NCI-H1105 treated with DMSO at 0.1 percent for 48 hours (cell line): ENCODE data around the gene RPTOR.

ENCODE experiments used
- DNase-seq: peaks from one replicate; lab custom pipeline; 2025; lab: John Stamatoyannopoulos, UW

Gene RPTOR

DNA sequence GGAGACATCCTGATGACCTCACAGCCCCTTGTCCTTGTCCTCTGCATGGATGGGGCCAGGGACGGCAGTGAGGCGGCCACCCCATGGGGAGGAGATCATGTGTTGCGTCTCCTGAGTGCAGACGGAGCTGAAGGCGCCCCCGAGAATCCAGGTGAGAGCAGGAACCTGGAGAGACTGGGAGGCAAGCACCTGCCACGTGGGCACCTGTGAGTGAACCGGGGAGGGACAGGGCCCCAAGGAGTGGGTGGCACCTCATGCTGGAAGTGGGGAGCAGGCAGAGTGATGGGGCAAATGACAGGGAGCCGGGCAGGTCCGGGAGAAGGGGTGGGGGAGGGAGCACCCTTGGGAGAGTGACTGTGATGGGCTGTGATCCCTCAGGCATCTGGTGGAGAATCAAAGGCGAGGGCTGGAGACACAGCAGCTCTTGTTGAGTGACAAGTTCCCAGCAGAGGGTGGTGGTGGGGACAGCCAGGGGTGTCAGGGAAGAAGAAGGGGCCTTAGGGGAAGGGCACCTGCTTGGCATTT lies 272.7 kb downstream of the RPTOR start:
- DNase-seq = no peak

DNA sequence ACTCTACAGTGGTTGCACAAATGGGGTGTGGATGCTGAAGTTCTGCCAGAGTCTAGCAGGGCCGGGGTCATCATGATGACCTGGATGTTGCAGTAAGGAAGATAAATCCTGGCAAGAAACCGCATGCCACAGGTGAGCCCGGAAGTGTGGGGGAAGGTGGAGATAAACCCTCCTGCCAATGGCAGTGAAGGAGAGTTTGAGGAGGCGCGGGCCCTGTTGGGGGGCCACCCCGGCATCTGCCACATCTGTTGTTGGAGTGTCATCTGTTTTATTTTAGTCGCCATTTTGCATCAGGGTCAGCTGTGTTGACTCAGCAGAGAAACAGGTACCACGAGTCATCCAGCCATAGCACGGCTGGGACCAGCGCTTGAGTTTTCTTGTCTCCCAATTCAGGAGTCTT lies 273.2 kb downstream of the RPTOR start:
- DNase-seq = no peak

DNA sequence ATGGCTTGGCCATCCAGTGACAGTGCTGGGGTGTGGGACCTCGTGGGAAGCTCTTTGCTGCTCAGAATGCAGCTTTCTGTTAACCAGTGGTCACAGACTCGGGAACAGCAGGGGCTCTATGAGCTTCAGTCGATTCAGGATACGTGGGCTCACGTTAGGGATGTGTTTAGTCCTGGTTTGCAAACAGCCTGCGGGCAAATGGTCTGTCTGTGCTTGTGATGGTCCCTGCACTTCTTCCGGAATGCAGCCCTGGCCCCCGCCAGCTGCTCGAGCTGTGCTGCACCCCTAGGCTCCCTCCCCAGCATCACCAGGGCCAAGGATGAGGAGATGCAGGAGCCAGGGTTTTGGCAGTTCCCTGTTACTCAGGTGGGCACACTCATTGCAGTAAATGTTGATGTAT lies 274.2 kb downstream of the RPTOR start:
- DNase-seq = no peak

DNA sequence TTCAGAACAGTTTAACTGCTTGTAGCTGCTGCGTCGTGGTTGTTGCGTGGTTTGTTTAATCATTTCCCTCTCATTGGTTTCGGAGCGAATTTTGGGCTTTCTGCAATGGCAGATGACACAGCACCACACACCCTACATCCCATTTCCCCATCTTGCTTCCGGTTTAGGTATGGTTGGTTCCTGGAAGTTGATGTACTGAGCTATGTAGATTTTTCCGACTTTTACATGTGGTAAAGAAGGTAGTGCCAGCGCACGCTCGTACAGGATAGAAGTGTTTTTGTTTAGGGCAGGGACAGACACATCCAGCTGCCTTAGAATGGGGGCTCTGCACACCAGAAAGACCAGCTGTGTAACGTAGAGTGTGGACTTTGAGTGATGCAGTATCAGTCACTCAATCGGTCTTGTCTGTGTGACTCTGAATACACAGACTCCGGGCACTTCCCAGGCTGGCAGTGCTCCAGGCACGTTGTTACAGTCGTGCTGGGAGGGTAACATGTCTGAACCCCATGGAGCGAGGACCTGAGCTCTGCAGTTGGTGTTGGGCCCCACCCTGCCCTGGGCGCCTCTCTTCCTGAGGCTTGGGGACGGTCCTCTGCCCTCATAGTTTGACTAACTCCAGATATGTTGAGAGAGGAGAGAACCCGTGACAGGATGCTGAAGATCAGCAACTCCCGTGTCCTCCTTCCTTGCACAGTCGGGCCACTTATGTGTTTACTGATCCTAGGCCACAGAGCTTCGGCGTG lies 275.0 kb downstream of the RPTOR start:
- DNase-seq = no peak

DNA sequence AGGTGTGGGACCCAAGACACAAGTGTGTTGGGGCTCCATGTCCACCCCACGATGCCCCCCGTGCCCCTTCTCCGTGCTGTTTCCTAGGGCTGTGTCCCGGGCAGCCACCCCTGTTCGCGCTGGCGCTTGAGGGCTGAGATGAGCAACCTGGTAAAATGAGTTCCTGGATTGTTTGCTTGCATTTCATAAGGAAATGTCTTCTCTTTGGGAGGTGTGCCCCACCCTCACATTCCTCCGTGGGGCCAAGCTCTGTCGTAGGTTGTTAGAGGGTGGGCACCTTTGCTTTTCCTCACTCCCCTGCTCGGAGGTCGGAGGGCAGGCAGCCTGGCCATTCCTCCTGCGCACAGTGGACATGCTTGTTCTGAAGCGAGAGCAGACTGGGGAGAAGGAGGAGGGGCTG lies 275.7 kb downstream of the RPTOR start:
- no peak for DNase-seq

DNA sequence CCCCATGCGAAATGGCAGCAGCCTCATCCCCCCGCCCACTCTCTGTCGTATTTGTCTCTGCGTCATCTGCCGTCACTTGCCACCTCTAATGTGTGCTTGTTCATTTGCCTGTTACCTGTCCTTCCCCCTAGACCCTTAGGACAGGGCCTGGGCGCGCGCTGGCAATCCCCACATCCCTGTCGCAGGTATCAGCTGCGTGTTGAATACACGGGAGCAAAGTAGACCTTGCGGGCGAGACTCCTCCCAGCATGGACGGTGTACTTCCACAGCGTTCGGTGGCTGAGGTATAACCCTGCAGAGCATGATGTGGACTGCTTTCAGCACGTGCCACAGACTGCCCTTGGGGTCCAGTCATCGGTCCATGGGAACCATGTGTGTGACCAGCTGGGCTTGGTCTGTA lies 276.9 kb downstream of the RPTOR start:
- no peak for DNase-seq

DNA sequence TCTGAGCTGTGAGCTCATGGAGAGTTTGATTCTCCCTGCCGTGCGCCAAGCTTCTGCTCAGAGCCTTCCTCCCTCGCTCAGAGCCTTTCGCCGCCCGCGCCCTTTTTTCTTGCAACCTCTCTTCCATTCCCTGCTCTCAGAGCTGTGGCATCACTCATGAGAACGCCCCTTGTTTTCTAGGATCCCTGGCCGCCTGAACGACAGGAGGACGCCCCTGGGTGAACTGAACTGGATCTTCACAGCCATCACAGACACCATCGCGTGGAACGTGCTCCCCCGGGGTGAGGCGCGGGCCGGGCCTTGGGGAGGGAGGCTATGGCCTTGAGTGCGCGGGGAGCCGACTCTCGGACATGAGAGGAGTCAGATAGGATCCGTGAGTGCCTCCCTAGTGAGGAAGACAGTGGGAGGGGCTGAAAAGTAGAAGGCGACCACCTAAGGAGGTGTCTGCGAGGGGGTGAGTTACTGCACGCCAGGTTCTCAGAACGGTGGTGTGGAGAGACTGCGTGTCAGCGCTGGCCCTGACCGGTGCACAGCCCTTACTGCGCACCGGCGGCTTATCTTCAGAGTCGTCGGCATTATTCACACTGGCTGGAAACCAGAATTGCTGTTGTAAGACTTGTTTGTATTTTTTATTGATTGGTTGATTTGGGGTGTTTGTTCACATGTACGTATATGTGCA lies 277.5 kb downstream of the RPTOR start:
- no peak for DNase-seq

DNA sequence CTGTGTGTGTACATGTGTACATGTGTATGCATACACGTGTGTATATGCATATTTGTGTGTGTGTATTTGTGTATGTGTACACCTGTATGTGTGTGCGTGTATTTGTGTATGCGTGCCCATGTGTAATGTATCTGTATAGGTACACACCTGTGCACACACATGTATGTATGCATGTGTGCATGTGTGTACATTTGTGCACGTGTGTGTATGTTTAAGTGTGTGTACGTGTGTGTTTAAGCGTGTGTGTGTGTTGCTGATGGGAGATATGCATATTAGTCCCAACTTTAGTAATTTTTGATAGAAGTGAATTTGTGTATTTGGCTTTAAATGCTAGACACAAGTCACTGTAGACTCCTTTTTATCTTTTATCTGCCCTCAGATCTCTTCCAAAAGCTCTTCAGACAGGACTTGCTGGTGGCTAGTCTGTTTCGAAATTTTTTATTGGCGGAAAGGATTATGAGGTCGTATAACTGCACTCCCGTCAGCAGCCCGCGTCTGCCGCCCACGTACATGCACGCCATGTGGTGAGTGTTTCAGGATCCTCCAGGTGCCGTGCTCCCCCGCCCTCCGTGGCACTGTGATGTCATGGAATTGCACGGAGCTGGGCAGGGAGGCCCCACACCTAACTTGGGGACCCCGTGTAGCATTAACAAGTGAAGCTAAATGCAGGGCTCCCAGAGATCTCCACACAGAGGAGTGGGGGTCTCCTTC lies 278.2 kb downstream of the RPTOR start:
- no peak for DNase-seq

DNA sequence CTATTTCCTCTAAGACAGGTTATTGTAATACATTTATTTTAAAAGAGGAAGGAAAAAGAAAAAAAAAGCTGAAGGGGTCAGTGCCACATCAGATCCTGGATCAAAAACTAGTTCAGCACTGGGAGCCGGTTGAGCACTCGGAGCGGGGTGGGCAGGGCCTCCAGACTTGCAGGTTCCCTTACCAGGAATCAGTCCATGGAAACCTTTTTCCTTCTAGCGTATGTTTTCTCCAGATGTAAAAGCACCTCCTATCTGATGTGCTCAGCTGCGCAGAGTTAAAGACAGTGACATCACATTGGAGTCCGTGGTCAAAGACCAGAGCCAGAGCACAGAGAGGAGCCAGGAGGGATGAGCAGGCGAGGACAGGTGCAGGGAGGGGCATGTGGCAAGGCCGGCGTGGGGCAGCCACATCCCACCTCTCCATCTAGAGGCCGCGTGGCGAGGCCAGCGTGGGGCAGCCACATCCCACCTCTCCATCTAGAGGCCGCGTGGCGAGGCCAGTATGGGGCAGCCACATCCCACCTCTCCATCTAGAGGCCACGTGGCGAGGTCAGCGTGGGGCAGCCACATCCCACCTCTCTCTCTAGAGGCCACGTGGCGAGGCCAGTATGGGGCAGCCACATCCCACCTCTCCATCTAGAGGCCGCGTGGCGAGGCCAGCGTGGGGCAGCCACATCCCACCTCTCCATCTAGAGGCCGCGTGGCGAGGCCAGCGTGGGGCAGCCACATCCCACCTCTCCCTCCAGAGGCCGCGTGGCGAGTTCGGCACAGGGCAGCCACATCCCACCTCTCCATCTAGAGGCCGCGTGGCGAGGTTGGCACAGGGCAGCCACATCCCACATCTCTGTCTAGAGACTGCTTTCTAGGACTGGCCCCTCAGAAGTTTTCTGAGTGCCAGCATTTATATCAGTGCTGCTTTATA lies 280.2 kb downstream of the RPTOR start:
- DNase-seq = no peak

DNA sequence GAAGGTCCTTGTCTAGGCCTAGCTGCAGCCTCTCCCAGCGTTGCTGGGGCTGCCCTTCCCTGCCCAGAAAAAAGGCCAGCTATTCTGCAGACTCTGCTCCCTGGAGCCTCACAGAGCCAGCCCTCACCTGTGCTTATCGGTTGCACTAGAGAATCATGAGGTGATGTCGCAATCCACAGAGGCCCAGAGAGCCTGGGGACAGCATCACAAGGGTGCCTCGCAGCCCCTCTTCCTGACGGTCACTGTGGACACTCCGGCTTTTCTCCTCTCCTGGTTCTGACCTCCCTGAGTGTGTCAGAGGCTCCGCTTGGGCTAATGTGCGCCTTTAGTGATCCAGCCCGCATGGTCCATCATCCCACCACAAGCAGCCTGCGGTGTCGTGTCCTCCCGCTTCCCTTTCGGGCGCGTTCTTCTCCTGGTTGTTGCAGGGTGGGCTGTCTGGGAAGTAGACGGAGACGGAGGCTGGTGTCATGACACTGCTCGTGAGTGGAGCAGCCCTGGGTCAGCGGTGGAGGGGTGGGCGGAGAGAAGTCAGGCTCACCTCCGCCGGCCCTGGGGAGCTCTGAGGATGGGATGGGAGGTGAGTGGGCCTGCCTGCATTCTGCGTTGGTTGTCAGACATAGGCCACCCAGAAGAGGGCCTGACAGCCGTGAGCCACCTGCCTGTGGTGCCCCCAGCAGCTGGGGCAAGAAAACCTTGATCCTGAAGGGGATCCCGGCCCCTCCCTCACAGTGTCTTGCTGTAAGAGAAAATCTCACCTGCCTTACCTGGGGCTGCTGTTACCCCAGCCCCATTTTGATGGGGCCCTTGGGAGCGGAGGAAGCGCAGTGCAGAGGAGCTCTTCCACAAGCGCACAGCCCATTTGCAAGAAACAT lies 281.1 kb downstream of the RPTOR start:
- DNase-seq = no peak

DNA sequence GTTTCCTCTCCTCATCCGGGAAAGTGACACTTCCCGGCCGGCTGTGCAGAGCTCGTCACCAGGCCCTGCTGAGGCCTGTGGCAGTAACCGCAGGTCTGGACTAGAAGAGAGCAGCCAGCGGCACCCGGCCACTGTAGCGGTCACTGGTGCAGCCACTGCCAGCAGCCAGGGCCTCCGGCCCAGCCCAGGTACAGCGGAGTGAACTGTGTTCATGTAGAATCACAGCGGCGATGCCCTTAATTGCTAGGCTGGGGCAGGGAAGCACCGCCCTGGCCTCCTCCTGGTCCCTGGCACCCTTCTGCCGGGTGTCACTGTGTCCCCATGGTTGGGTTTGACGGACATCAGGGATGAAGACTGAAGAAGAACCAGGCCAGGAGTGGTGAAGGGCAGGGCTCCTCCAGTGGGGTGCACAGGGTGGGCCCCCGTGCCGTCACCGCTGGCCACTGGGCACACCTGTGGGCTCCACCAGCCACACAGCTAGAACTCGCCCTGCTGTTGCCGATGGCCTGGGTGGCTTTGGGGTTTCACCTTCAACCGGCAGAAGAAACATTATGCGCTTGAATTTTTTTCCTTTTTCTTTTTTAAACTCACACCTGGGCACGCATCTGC lies 281.8 kb downstream of the RPTOR start:
- no peak for DNase-seq

DNA sequence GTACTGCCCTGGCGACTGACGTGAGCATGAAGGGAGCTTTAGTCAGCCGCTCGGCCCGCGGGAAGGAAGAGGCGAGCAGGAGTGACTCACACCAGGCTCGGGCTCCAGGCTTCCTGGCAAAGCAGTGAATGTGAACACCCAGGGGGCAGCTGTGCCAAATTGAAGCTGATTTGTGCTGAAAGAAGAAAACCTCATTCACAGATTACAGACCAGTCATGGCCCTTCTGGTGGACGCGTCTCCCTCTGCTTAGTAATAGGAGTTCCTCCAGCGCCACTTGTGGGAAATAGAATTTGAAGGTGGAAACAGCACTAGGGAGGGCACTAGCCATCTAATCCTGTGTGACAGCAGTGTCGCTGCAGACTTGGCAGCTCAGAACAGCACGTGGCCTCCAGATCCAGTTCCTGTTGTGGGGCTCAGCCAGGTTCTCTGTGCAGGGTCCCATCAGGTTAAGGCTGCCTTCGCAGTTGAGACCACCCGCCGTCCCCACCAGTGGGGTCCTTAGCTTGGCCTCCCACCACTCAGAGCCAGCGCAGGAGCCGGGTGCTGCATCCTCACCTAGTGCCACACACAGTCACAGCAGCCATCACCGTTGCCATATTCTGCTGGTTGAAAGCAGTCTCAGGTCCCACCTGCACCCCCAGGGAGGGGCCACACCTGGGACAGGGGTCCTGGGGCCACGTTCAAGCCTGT lies 282.5 kb downstream of the RPTOR start:
- no peak for DNase-seq

DNA sequence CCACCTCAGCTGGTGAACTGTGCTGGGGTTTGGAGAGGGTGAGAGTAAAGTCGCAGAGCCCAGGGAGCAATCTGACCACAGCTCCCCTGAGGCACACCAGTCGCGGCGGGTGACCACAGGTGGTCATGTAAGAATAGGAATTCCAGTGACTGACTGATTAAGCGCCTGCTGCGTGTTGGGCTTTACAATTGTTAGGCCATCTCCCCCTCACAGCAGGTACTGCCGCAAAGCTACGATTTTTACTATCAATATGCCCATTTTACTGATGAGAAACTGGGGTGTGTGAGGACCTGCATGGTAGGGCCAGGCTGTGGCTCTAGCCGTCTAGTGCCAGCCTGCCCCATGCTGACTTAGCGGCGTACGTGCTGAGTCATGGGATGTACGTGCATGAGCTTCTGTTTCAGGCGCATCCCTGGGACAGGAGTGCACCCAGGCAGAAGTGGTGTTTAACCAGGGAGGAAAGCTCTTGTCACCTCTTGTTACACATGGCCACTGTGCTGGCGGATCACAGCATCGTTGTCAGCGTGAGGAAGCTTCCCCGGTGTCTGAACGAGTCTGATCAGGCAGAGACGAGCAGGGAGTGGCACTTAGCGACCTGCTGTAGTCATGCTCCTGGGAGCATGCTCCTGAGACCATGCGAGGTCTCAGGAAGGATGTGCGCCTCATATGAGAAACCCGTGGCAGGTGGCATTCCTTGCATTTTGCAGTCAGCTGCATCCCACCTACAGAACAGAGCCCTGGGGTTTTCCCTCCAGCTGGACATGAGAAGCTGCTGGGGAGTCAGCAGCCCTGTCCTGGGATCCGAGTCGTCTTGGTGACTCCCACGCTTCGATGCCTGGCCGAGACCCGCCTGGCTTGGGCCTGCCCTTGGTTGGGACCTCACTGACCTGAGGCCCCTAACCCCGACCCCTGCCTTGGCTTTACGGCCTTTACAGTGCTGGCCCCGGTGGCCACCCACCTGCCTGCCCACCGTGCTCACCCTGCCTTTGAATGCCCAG lies 283.3 kb downstream of the RPTOR start:
- no peak for DNase-seq

DNA sequence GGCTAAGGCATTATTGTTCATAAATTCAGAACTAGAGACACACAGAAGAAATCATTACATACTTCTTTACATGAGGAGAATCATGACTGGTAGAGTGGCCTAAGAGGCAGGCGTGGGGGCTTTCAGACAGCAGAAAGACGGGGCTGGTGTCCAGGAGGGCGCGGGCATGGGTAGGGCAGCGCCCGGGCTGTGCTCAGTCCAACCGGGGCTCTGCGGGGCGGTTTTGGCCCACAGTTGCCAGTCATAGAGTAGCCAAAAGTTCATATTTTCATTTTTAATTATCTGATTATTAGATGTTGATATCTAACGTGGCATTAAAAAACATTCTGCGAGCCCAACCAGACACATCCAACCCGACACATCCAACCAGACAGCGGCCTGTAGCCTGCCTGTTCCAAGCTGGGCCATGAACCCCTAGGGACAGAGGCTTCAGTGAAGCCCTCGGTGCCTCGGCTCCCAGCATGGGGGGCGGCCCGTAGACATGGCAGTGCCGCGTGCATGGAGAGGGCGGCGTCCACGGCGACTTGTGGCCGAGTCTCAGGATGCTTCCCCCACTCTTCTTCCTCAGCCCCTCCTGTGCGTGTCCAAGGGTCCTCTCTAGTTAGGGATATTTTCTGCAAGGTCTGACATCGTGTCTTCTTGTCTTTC lies 284.7 kb downstream of the RPTOR start:
- DNase-seq = no peak

DNA sequence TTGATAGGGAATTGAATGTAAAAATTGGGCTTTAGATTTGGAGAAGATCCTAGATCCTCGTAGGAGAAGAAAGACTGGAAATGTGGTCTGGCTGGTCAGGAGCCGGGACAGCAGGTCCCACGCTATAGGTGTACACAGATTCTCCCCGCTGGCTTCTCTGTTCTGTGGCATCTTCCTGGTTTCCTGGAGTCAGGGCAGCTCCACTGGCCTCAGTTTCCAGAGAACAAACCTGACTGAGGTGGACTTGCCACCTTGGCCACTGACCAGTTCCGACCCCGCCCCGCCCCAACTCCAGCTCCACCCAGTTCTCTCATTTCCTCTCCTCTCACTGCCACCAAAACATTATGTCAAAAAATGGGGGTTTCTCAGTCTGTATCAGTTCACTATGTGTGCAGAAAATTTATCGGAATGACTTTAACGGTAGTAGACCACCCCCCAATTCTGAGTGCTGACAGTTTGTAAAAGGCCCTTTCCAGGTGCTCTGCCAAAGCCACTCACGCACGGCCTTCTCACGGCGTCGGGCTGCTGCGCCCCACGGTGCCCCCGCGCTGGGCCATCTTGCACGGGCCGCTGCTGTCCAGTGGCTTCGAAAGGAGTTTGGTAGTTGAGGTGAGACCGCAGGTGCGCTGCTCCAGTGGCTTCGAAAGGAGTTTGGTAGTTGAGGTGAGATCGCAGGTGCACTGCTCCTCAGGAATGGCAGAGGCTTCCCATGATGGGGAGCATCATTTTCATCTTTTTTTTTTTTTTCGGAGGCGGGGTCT lies 285.6 kb downstream of the RPTOR start:
- no peak for DNase-seq

DNA sequence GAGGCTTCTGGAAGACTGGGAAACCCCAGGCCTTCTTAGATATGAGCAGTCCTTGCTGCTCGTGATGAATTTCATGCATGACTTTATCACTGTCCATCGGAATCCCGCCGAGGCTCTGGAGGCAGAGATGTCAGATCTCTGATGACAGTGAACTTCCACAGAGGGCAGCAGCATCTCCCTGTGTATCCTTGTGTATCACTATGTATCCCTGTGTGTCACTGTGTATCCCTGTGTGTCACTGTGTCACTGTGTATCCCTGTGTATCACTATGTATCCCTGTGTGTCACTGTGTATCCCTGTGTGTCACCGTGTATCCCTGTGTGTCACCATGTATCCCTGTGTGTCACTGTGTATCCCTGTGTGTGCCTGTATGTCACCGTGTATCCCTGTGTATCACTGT lies 286.9 kb downstream of the RPTOR start:
- DNase-seq = no peak

DNA sequence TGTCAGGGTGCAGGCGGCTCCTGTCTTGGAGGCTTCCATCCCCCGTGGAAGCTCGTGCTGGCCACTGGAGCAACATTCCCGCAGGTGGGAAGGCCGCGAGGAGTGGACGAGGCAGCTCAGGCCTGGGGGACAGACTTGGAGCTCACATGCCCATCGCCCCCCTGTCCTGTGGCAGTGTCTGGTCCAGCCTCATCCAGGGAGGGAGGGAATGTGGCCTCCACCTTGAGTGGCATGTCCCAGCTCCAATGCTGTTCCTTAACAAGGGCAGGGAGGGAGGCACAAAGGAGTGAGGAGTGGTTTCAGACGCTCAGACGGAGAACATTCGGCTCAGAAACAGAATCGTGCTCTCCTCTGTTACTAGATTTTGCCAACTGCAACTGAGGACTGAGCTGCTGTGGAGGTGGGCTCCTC lies 287.6 kb downstream of the RPTOR start:
- DNase-seq = peak; percentile 20
